Liver (tissue), 9 donors: ENCODE results near the gene NCR2. TPM values are rescaled to one million over a fixed set of nuclear protein-coding genes. Genes with fewer than 3 reads are reported as not detected.

Experiments
- DNase-seq: peaks from one replicate; pipeline ENCODE4 v3.0.0-alpha.2; 2017; ENCODE audit warnings: low spot score
- H3K27ac ChIP-seq, 2 donors: one replicate each; pipeline ENCODE4 v1.7.0; 2013; ENCODE audit warnings: inconsistent platforms in 2 of 2, low read length in 2 of 2, control low read depth in 1 of 2, low read depth in 1 of 2, mild to moderate bottlenecking in 1 of 2
- H3K27me3 ChIP-seq, 4 donors: one replicate each; pipeline versions ENCODE4 v1.6.1 to v1.7.0; 2013; ENCODE audit warnings: low read length in 3 of 4, inconsistent platforms in 1 of 4, mild to moderate bottlenecking in 1 of 4, moderate library complexity in 1 of 4; ENCODE audit not compliant: control insufficient read depth in 4 of 4, insufficient read depth in 4 of 4
- H3K36me3 ChIP-seq, 4 donors: one replicate each; pipeline versions ENCODE4 v1.6.1 to v1.7.0; 2013; ENCODE audit warnings: low read length in 3 of 4, mild to moderate bottlenecking in 3 of 4, low read depth in 1 of 4, moderate library complexity in 1 of 4; ENCODE audit not compliant: control insufficient read depth in 4 of 4, insufficient read depth in 3 of 4
- H3K4me1 ChIP-seq, 4 donors: one replicate each; pipeline versions ENCODE4 v1.6.1 to v1.7.0; 2013; ENCODE audit warnings: low read length in 3 of 4, mild to moderate bottlenecking in 3 of 4, moderate library complexity in 1 of 4; ENCODE audit not compliant: control insufficient read depth in 4 of 4, insufficient read depth in 4 of 4
- H3K4me3 ChIP-seq, 3 donors: one replicate each; pipeline versions ENCODE4 v1.6.1 to v1.7.0; 2013; ENCODE audit warnings: low read length in 3 of 3, control low read depth in 1 of 3, low read depth in 1 of 3, mild to moderate bottlenecking in 1 of 3
- H3K9ac ChIP-seq, 2 donors: one replicate each; pipeline ENCODE4 v1.7.0; 2013; ENCODE audit warnings: low read length in 2 of 2, mild to moderate bottlenecking in 2 of 2, moderate library complexity in 2 of 2, control low read depth in 1 of 2, low read depth in 1 of 2
- H3K9me3 ChIP-seq, 4 donors: one replicate each; pipeline versions ENCODE4 v1.6.1 to v1.7.0; 2013; ENCODE audit warnings: low read length in 3 of 4; ENCODE audit not compliant: control insufficient read depth in 4 of 4
- CTCF ChIP-seq: fragments of 150-350 bp; IDR thresholded peaks from 2 replicates; pipeline ENCODE4 v1.5.1; 2017; ENCODE audit warnings: improper control_type of control experiment, low read depth, low read length; ENCODE audit not compliant: missing input control
- EGR1 ChIP-seq, 2 donors: IDR thresholded peaks; 2 replicates each; pipeline ENCODE4 v1.6.1; 2016 to 2018; ENCODE audit warnings: antibody characterized with exemption in 2 of 2, low read depth in 2 of 2
- HNF4G ChIP-seq: IDR thresholded peaks from 2 replicates; pipeline ENCODE4 v1.6.1; 2016; ENCODE audit warnings: antibody characterized with exemption
- RAD21 ChIP-seq, 2 donors: IDR thresholded peaks; 2 replicates each; pipeline ENCODE4 v1.6.1; 2016; ENCODE audit warnings: antibody characterized with exemption in 2 of 2, mild to moderate bottlenecking in 2 of 2
- TAF1 ChIP-seq: conservative IDR thresholded peaks from 2 replicates; pipeline ENCODE4 v1.6.1; 2016; ENCODE audit warnings: antibody characterized with exemption, mild to moderate bottlenecking
- WGBS: extraction: QIAGEN DNeasy Blood & Tissue Kit; methylation state at CpG from one replicate; pipeline ENCODE4 v1.1.7; 2013; 5-methylcytosine and 5-hydroxymethylcytosine counted together
- polyA plus RNA-seq, 2 donors: library from polyadenylated mRNA; stranded (reverse) in 1 of 2; unstranded in 1 of 2; fragments of 200-250 nt in 1 of 2; fragments of >200 nt in 1 of 2; fragmentation: Nextera tagmentation in 1 of 2; extraction: Ambion mirVana in 1 of 2; gene quantifications; one replicate each; pipeline versions ENCODE4 v1.2.1 to v1.2.3, GENCODE V29; 2013 to 2015
- total RNA-seq, 2 donors: library from RNA; depleted of rRNA; stranded (reverse); fragments of >200 nt; gene quantifications; one replicate each; pipeline ENCODE4 v1.2.3, GENCODE V29; 2014
- TF ChIP-seq, protein P1 (sequence below): IDR thresholded peaks from 2 replicates; pipeline ENCODE4 v1.6.1; 2016; ENCODE audit warnings: antibody characterized with exemption
- donor health status: healthy.
- donor health status: healthy.
- donor health status: healthy.
- donor health status: healthy.
- donor health status: healthy.

NCR2 gene
- total and polyA plus RNA-seq, 4 donors: not detected

- no peaks in the 10 kb centered on the region for H3K4me1 ChIP-seq
- no peak overlapping the region for H3K27ac ChIP-seq
- TF ChIP-seq TAF1 (no peak), HNF4G (no peak), CTCF (no peak)
- DNase-seq: no peak
- H3K27me3 ChIP-seq: peaks cover 0 to 10% (median 0%) of the 10 kb centered on the region in 4 donors
- WGBS: 70% methylated on average over 3 of the region's 3 CpGs
- H3K36me3 ChIP-seq: no peaks in the 10 kb centered on the region
- peaks cover 0 to 22% (median 3%) of the 10 kb centered on the region in 4 donors for H3K9me3 ChIP-seq
- H3K9ac ChIP-seq: no peak overlapping the region
- H3K4me3 ChIP-seq: no peak overlapping the region
Observed at GRCh38 chr6:41356825-41357224, 21.4 kb downstream of the NCR2 start.

GRCh38 chr6:41358503-41358902 lies 23.1 kb downstream of the NCR2 start:
- no peak for DNase-seq
- peaks cover 0 to 5% (median 0%) of the 10 kb centered on the region in 4 donors for H3K27me3 ChIP-seq

More at GRCh38 chr6:41358503-41358902, 23.1 kb downstream of the NCR2 start:
- Histone ChIP-seq H3K9me3 (peaks cover 2 to 24% (median 4%) of the 10 kb centered on the region in 4 donors), H3K9ac (no peak overlapping the region), H3K27ac (no peak overlapping the region), H3K36me3 (no peaks in the 10 kb centered on the region), H3K4me1 (no peaks in the 10 kb centered on the region), H3K4me3 (no peak overlapping the region)
- 89% methylated on average over 7 of the region's 7 CpGs for WGBS
- TF ChIP-seq EGR1 (IDR thresholded peaks at IDR 0.05; ENCODE audit: low read depth in 2 of 2): no peak
- TF ChIP-seq, protein P1, sequence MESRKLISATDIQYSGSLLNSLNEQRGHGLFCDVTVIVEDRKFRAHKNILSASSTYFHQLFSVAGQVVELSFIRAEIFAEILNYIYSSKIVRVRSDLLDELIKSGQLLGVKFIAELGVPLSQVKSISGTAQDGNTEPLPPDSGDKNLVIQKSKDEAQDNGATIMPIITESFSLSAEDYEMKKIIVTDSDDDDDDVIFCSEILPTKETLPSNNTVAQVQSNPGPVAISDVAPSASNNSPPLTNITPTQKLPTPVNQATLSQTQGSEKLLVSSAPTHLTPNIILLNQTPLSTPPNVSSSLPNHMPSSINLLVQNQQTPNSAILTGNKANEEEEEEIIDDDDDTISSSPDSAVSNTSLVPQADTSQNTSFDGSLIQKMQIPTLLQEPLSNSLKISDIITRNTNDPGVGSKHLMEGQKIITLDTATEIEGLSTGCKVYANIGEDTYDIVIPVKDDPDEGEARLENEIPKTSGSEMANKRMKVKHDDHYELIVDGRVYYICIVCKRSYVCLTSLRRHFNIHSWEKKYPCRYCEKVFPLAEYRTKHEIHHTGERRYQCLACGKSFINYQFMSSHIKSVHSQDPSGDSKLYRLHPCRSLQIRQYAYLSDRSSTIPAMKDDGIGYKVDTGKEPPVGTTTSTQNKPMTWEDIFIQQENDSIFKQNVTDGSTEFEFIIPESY: no peak
- no peak for TF ChIP-seq HNF4G
- TF ChIP-seq RAD21 (IDR thresholded peaks at IDR 0.05): no peak
- TF ChIP-seq CTCF: no peak
